Activated T-cell treated with anti-CD3 and anti-CD28 coated beads for 1 hour (primary cell): Measurements from ENCODE around the gene SNX11.

Source experiments
- DNase-seq: peaks from one replicate; pipeline ENCODE4 v3.0.0-alpha.2; 2020; ENCODE audit warnings: low read depth

SNX11 gene

DNA sequence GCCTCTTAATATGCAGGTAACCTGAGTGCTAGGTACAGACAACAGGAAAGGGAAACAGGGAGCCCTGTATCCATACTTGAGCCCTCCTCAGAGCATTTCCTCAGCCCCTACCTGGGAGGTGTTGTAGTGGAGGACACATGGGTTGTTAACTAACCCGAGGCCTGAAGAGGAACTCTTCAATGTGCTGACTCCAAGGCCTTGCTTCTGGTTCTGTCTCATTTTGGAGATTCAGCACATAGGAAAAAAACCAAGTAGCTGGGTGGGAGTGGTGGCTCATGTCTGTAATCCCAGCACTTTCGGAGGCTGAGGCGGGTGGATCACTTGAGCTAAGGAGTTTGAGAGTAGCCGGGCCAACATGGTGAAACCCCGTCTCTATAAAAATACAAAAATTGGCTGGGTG lies 24.8 kb downstream of the SNX11 start:
- DNase-seq = no peak

DNA sequence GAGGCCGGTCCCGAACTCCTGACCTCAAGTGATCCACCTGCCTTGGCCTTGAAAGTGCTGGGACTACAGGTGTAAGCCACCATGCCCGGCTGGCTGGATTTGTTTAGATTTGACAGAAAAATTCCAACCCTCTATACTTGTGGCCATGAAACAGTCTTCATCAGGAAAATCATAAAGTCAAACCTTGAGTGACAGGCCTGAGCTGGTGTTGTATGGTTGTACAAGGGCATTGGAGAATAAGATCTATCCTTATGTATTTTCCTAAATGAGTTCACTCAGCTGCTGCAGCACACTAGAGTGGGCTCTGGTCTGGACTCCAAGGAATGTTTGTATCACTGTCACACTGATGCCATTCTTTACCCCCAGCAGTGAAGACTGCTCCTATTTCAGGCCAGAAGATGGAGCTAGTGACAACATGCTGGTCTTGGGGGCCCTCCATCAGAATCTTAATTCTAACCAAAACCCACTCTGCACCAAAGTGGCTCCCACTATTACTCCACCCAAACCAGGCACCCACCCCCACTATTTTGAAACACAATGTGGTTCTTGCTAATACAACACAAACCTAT lies 27.4 kb downstream of the SNX11 start:
- no peak for DNase-seq

DNA sequence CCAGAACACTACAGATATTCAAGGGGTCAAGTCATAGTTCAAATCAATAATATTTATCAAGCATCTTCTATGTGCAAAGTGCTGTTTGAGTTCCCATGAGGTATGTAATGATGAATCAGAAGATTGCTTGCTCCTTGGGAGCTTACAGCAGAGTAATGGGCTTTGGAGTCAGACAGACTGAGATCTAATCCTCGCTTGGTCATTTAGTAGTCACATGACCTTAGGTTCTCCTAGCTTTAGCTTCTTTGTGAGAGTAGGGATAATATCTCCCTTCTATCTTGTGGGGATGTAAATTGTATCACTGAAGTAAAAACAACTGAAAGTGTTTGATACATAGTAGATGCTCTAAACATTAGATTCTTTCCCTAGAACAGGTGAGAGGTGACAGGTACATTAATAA lies 30.1 kb downstream of the SNX11 start:
- no peak for DNase-seq

DNA sequence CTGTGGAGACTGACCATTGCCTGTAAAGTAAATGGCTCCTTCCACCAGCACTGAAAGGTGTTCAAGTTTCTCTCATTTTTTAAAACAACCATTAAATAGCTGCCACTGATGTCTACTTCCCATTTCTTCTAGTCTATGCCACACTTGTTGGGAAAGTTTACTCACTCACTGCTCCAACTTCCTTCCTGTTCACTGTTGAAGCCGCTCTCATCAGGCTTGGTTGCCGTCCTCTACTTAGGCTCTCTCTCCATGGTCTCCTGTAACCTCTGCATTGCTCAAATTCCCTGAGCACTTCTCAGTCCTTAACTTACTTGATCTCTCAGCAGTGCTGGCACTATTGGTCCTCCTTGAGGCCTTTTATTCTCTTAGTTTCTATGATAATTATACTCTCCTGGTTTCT lies 32.4 kb downstream of the SNX11 start:
- no peak for DNase-seq

DNA sequence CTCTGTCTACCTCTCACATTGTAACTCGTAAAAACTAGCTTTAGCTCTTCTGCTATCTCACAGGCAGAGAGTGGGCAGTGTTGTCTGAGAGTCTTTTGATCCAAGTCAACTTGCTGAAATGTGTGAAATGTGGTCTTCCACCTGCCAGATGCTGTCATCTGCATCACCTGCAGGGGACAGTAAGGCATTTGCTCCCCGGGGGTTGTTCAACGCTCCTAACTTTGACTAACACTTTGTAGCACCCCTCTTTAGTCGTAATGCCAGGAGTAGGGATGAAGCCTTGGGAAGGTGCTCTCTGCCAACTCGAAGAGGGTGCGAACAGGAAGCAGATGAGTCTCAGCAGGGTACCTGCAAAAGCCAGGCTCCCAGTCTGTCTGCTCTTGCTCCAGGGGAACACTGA lies 36.1 kb downstream of the SNX11 start:
- DNase-seq = no peak

DNA sequence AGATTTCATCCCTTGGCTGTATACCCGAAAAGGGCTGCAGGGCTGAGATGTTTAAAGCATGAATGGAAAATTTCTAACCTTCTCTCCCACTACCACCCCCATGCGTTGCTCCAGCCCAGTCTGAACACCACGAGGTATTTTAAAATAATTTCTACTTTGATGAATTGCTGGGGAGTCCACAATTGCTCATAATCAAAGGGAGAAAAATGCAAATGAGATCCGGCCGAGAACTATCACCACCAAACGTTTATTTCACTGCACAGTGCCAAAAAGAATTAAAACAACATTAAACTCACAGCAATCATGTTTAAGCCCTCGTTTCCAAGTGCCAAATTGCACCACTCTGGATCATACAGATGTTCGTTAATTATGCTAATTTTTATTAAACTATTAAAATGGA lies 36.7 kb downstream of the SNX11 start:
- DNase-seq = no peak

DNA sequence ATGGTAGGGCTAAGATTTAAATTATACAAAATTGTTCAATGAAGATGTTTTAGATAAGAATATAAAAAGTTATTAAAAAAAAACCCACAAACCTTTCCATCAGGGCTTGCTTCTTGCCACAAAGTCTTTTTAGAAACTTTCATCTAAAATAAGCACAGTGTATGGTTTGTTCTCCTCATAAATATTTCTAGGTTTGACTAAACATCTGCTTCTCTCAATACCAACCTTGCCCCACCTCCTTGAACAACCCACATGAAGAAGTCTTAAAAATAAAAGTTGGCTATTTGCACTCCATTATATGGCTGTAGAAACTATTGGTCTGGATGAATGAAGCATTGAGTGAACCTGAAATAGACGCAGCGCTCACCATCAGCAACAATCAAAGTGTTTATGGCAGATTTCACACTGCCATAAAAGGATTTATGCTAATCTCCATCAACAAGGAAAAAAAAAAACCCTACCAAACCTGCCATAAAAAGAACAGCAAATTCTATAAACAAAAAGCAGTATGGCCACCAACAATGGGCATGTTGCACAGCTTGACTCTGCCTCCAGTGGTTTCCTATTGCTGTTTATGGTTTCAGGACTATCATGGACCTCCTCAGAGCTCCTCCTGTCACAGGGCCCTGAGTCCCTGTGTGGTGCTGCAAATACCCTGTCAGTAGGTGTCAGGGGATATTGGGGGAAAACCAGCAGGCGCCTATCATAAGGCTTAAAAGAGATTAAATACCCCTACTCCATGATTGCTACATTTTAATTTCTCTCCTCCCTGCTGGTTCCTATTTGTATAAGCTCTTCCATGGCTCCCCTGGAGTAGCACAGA lies 37.6 kb downstream of the SNX11 start:
- no peak for DNase-seq

DNA sequence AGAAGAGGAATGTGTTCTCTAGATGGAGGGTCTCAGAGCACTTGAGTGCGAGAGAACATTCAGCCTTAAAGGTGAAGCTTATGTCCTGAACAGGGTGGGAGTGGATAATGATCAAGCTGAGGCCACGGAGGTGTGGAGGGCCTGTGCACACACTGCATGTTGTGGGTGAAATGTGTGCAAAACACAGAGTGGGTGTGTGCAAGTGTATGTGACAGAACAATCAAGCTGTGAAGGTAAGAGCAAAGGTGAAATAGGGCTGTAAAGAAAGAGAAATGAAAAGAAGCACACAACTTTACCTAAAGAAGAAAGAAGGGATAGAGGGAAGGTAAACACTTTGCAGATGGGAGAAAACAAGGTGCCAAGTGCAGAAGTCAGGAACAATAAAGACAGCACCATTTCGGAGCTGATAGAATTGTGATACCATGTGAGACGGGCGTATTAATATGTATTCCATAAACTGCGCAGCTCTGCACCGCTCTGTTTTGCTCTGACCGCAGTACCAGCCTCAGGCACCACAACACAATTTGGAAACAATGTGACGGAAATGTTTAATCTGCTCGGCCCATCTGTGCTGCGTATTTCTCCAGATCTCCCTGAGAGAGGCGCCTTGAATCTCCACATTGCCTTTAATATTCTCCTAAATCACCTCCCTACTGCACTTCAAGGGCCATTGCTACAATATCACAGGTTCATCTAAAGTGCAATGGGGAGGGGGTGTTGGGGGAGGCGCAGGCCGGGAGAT lies 40.6 kb downstream of the SNX11 start:
- DNase-seq = no peak

DNA sequence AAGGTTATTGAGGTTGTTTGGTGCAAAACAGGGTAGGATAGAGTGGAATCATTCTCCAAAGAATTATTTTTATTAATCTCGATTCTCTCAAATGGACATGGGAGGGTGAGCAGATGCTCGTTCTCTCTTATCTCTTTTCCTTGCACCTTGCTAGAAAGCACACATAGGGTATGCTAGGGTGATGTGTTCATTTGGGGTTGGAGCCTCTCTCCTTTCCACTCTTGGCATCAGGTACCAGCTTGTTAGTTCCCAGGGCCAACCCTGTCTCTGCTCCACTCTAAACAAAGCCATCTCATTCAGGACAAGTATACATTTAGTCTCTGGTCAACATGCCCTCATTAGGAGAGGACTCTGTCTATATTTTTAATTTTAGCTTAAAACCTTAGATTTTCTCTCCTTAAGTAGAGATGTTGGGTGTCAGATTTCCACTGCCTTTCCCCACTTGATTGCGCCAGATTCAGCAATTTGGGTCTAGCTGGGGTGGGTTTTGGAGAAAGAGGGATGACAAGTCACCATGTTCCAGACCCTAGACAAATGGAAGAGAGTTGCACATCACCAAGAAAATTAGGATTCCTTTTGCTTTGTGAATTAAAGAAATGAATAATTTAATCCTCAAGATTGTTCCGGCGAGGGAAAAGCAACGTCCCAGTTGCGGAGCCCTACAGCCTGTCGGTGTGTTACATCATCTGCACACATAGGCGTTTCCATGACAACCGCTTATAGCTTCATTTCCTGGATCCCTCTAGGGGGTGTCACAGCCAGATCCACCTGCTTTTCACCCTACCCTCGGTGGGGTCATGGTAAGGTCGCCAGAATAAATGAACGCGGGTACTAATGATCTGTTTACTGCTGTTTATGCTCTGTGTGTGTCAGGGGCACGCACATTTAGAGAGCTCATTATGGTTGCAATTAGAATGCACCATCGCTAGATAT lies 41.6 kb downstream of the SNX11 start:
- no peak for DNase-seq

DNA sequence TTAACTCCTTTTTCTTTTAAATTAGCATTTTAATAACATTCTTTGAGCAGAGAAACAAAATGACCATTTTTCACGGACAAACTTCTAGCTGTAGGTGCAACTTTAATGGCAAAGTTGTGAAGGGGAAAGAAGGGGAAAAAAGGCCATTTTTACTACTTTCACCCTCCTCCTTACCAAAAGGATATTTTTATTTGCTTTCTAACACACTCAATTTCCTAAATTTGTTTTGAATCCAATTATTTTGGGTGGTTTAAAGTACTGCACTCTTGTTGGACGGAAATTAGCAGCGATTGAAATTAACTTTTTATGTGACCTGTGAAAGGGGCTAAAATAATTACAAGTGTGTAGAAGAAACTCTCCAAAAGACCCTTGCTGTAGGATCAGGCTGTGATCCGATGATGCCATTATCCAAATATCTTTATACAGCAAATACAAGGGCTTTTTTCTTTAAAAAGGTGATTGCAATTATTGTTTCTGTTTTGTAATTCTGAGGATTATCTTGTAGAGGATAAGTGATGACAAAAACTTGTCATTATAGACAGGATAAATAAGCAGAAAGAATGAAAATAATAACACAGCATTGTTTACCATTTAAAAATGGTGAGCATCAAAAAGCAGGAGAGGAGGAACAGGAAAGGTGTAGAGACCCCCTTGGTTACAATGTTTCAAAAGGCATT lies 42.4 kb downstream of the SNX11 start:
- DNase-seq = no peak

DNA sequence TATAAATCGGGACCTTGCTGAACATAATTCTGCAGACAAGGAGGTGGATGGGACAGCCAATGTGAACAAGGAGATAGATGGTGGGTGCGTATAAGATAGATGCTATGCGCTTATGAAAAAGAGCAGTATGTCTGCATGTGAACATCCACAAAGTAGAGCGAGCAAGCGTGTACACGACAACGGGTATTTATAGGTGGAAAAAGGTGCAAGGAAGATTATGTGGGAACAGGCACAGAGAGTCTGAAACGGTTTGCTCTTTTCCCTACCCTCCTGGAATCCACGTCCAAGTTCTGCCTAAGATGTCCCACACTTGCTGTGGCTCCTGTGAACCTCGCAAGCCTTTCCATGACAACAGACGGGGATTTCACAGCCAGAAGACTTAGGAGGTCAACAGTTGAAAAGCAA lies 43.0 kb downstream of the SNX11 start:
- no peak for DNase-seq

DNA sequence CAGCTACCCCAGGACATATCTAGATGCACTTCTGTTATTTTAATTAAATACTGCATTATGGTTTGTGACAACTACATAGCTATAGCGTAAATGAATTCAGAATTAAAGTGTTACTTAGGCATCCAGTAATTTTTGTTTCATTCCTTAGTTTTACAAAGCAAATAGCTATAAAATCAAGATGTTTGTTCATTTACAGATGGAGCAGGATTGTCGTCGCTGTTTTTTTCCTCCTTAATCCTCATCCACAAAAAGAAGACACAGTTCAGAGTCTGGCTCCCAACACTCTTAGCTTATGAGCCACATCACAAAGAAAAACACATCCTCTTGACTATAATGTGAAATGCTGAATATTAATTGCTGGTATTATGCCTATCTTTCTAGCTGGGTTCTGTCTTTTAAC lies 43.7 kb downstream of the SNX11 start:
- no peak for DNase-seq

DNA sequence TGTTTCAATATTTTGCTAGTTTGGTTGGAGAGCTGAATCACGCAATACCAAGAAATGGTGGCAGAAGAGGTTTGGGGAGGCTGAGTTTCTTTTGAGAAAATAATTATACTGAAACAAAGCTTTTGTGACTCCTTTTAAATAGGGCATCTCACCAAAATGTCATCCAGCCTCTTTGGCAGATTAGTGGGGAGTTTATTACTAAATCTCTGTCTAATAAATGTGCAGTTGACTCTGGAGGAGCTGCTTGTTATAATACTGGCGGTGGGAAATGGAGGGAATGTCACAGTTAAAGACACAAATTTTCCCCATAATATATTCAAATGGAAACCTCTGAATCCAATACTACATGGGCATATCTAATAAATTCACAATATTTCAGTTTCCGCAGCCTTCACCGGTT lies 44.7 kb downstream of the SNX11 start:
- DNase-seq = no peak

DNA sequence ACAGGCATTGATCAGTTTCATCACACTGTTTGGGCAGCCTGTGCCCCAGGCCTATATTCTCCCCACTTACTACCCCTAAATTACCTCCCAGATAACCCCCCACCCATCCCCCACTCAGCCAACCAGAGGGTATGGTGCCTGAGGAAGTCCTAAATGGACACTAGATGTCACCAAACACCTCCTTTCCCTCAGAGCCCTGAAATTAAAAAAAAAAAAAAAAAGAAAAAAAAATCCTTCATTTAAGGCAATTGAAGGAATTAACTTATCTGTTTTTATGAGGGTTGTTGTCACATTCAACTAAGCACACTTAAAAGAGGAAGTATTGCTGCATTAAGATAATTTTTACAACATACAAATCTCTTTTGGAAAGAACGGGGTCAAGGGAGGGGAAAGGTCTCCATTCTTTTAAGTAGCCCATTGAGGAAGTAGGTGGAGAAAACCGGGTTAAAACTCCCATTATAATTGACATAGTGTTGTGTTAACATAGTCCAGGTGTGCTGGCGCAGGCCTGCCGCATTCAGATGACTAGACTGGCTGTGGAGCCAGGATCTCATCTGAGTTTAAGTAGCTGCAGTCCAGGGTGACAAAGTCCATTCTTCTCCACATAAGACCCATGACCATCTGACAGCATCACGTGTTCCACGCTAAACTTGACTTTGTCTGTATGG lies 46.3 kb downstream of the SNX11 start:
- no peak for DNase-seq

DNA sequence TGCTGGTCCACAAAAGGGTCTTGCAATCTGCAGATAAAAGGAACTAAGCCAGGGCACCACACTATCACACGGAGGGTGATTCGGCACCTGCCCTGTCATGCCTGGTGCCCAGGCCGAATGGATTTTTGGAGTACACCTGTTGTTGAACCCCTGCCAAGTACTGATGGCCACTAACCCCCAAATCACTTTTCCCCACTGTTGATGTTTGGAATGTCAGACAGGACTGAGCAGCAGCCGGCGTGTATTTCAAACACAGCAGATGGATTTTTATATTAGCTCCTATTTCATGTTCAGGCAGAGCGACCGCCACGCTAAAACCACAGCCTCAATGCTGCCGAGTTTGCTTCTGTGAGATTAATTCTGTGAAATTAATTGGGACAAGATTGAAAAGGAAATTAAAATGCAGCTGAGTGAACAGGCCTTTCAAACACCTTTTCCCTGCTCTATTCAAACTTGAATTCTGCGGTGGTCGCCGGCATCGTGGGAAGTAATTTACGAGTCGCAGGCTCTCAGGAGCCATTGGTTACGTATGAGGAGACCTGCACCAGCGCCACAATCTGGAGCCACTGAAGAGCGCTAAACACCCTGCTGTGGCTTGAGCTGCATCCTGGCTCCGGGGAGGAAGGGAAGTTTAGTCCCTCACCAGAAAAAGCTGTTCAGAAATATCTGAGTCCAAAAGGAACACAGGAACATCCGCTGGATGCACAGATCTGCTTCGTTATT lies 48.5 kb downstream of the SNX11 start:
- no peak for DNase-seq

DNA sequence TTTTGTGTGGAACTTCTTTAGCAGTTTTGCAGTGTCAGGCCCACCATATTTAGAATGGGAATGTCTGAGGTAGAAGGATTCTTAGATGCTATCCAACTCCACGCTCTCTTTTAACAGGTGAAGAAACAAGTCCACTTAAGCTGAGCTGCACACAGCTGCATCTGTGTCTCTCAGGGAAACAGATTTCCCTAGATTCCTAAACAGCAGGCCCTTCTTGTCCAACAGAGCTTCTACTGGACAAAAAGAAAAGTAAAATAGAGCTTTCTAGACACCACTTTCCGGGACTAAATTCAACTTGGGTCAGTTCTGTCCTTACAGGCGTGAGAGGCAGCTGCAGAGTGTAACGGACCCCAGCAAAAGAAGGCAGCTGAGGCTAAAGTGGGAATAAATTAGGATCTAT lies 51.7 kb downstream of the SNX11 start:
- DNase-seq = no peak

DNA sequence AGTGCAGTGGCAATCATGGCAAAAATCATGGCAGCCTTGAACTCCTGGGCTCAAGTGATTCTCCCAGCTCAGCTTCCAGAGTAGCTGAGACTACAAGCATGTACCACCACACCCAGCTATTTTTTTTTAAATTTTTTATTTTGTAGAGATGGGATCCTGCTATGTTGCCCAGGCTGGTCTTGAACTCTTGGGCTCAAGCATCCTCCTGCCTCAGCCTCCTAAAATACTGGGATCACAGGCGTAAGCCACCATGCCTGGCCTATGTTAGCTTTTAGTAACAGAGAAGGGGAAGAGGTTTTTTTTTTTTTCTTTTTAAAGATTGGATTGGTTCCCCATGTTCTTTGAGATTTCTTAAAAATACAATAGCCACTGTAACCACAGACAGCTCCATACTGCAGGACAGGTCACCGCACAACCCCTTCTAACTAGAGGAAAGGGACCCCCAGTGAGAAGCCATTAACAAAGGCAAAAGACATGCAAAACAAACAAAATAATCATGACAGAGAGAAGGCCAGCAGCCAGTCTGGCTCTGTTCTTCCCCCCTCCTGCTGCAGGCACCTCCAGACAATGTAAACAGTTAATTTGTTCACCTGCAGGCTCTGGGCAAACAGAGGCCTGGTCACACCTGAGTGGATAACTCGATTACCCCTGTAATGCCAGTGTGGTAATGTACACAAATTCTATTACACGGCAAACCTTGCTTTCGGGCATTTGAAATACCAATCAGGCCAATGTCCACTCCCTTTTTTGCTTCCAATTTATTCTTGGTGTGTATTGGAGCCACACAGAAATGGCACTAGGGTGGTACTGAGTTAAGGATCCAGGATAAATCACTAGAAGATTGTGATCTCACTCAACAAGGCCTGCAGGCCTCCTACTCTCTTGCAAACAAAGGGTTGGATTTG lies 52.9 kb downstream of the SNX11 start:
- no peak for DNase-seq

DNA sequence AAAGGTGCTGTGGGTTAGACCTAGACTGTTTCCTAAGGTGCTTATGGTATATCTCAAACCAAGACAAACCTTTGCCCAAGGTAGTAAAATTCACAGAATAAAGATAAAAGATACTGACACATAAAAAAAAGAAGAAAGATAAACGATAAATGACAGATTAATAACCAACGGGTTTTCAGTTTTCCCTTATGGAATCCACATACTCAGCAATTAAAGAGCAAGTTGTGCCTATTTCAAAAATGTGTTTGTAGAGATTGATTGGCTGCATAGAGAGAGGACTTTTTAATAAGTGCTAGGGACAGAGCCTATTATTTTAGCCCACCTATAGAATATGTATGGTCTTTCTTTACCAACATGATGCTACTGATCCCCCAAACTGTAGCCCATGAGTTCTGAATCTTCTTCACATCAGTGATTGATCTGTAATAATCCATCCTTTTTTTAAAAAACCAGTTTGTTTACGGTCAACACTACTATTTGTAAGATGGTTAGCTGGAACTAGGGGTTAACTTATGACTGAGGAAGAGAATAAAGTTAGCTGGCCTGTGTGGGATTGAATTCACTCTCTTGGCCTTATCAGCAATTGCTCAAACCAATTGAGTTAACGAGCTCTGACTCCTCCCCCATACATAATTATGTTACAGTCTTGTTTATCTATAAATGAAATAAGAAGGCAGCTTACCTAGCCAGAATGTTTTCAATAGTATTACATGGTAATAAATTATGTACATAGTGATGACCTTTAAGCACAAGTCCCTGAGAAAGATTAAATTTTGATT lies 53.8 kb downstream of the SNX11 start:
- DNase-seq = no peak
